ENCODE data around the gene VTI1A. TPM values are rescaled to one million over a fixed set of nuclear protein-coding genes. Genes with fewer than 3 reads are reported as not detected.

Gene VTI1A
- total and polyA plus RNA-seq, 4 donors = 23.5 to 46.7 (median 34.3) TPM

DNA sequence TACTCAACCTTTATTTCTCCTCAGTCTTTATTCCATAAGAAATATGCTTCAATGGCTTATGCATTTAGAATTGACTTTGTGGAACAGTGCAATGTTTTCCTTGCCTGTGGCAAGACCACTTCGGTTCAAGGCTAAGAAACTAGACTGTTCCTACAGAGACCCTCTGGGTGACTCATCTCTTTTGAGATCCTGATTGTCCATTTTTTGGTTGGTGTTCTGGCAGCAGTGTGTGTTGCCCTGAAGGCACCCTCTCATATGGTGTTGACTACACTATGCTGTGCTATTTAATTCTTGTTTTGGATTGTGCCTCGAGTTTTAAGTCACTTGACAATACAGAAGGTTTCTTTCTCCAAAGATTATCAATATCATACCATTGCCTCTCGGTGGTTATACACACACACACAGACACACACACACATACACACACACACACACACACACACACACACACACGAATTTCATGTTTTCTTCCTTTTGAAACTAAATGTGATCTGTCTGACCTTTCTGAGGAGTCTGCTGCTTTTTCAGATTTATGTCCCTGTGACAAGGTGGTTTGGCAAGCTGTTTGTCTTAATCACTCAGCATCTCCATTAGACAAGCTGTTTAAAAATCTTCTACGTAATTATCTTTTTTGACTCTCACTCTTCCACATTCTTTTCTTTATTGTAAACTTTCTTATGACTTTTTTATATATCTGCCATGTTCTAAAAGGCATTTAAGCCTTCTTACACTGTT is 187.2 kb downstream of the VTI1A start:
- Histone ChIP-seq H3K4me3 (ENCODE audit: low read depth, low read length) (no peak overlapping the region), H3K36me3 (ENCODE audit: control insufficient read depth, insufficient read depth, low read length) (peaks cover 3% of the 10 kb centered on the region), H3K27me3 (ENCODE audit: control insufficient read depth, insufficient read depth, low read length) (no peaks in the 10 kb centered on the region), H3K9me3 (ENCODE audit: control insufficient read depth, insufficient read depth, low read length) (no peaks in the 10 kb centered on the region), H3K4me1 (ENCODE audit: control insufficient read depth, insufficient read depth, low read length) (no peaks in the 10 kb centered on the region), H3K27ac (ENCODE audit: low read depth, low read length) (no peak overlapping the region)
- DNase-seq (ENCODE audit: low read depth in 4 of 6, low spot score in 6 of 6) = no peak
- WGBS (ENCODE audit: insufficient coverage) = 100% methylated on average over 2 of the region's 5 CpGs

DNA sequence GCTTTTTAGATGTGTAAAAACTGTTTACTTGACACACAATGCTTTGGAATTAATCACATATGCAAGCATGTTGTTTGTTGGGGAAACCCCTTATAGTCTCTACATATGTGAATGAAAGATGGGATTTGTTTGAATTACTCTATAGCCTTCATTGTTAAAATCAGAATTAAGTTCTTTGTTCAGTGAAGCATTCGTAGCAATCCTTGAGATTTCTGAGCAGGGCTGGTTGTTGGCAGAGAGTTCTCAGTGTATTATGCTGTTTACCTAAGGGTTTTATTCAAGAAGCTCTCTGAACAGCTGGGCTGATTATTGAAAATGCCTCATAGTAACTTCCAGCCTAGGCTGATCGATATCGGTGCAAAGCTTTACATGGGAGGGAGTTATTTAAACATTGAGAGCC is 190.9 kb downstream of the VTI1A start:
- Histone ChIP-seq H3K27me3 (ENCODE audit: control insufficient read depth, insufficient read depth, low read length) (no peaks in the 10 kb centered on the region), H3K4me3 (ENCODE audit: low read depth, low read length) (no peak overlapping the region), H3K36me3 (ENCODE audit: control insufficient read depth, insufficient read depth, low read length) (peaks cover 1% of the 10 kb centered on the region), H3K4me1 (ENCODE audit: control insufficient read depth, insufficient read depth, low read length) (no peaks in the 10 kb centered on the region), H3K27ac (ENCODE audit: low read depth, low read length) (no peak overlapping the region), H3K9me3 (ENCODE audit: control insufficient read depth, insufficient read depth, low read length) (no peaks in the 10 kb centered on the region)
- WGBS (ENCODE audit: insufficient coverage) = 28% methylated on average over 3 of the region's 3 CpGs
- DNase-seq (ENCODE audit: low read depth in 4 of 6, low spot score in 6 of 6) = peak in 2 of 6 donors; percentile 21 to 46

DNA sequence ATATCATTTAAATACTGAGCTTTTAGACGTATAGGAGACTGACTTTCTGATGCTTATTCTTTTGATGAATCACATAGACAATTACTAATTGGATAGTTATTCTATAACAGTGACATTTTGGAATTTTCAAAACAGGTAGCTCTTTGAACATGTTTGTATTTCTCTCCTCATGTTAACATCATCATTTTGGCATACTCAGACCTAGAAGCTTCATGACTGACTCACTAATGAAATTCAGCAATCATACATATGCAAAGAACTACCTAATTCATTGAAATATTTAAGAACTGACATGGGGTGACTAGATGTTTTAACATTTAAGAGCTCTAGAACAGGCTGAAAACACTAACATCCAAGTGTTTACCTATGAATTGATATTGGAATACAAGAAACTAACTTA is 192.3 kb downstream of the VTI1A start:
- Histone ChIP-seq H3K4me1 (ENCODE audit: control insufficient read depth, insufficient read depth, low read length) (no peaks in the 10 kb centered on the region), H3K36me3 (ENCODE audit: control insufficient read depth, insufficient read depth, low read length) (no peaks in the 10 kb centered on the region), H3K27ac (ENCODE audit: low read depth, low read length) (no peak overlapping the region), H3K4me3 (ENCODE audit: low read depth, low read length) (no peak overlapping the region), H3K27me3 (ENCODE audit: control insufficient read depth, insufficient read depth, low read length) (no peaks in the 10 kb centered on the region), H3K9me3 (ENCODE audit: control insufficient read depth, insufficient read depth, low read length) (no peaks in the 10 kb centered on the region)
- DNase-seq (ENCODE audit: low read depth in 4 of 6, low spot score in 6 of 6) = no peak
- WGBS (ENCODE audit: insufficient coverage) = no CpG with 5 or more reads among the region's 1 CpG

DNA sequence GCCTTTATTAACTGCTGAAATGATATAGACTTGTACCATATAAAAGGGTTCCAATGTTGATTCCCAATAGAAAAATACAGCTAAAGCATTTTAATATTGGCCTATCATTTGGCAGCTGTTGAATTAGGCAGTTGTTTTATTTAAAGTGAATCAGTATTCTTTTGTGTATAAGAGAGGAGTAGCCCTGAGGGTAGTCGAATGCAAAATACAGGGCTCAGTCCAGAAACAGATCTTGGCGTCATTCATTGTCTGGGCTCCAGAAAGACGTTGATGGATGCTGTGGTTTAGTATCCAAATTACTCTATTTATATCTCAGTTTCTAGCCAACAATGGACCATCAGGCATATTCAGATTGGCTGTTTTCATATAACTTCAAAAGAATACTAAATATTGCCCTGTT is 193.6 kb downstream of the VTI1A start:
- no peaks in the 10 kb centered on the region for H3K36me3 ChIP-seq (ENCODE audit: control insufficient read depth, insufficient read depth, low read length)

DNA sequence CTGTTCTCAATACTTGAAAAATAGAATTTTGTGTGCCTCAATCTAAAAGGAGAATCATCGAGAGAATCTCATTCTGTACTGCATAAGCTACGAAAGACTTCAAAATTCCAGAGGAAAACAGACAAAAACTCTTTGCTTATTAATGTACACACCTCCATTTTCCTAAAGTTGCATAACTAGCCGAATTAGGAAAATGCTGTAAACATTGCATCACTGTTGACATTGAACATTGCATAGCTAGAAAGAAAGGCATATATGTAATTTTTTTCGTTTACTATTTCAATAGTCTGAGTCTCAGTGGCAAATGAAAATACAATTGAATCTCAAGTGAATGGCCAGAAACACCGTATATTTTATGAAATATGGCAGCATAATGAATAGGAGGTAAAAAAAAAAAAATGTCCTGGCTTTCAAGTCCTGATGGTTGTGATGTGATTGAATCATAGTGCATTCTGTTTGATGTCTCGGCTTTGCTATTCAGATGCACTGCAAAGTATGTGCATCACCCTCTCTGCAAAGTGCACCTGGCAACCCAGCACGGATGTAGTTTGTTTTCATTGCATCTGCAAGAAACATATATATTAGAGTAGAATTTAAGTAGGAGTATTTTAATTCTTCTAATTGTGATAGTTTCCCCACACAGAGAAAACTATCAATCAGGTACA is 196.7 kb downstream of the VTI1A start:
- H3K27me3 ChIP-seq (ENCODE audit: control insufficient read depth, insufficient read depth, low read length) = no peaks in the 10 kb centered on the region
- H3K9me3 ChIP-seq (ENCODE audit: control insufficient read depth, insufficient read depth, low read length) = no peaks in the 10 kb centered on the region
- H3K4me1 ChIP-seq (ENCODE audit: control insufficient read depth, insufficient read depth, low read length) = no peaks in the 10 kb centered on the region
- DNase-seq (ENCODE audit: low read depth in 4 of 6, low spot score in 6 of 6) = no peak
- H3K36me3 ChIP-seq (ENCODE audit: control insufficient read depth, insufficient read depth, low read length) = no peaks in the 10 kb centered on the region
- H3K27ac ChIP-seq (ENCODE audit: low read depth, low read length) = no peak overlapping the region
- 71% methylated on average over 1 of the region's 7 CpGs for WGBS (ENCODE audit: insufficient coverage)
- no peak overlapping the region for H3K4me3 ChIP-seq (ENCODE audit: low read depth, low read length)

More for the DNA sequence above, 193.6 kb downstream of the VTI1A start:
- no peak for DNase-seq (ENCODE audit: low read depth in 4 of 6, low spot score in 6 of 6)
- no peak overlapping the region for H3K4me3 ChIP-seq (ENCODE audit: low read depth, low read length)
- no peaks in the 10 kb centered on the region for H3K4me1 ChIP-seq (ENCODE audit: control insufficient read depth, insufficient read depth, low read length)
- no peaks in the 10 kb centered on the region for H3K9me3 ChIP-seq (ENCODE audit: control insufficient read depth, insufficient read depth, low read length)
- H3K27me3 ChIP-seq (ENCODE audit: control insufficient read depth, insufficient read depth, low read length) = no peaks in the 10 kb centered on the region
- H3K27ac ChIP-seq (ENCODE audit: low read depth, low read length) = no peak overlapping the region
- no CpG with 5 or more reads among the region's 3 CpGs for WGBS (ENCODE audit: insufficient coverage)

DNA sequence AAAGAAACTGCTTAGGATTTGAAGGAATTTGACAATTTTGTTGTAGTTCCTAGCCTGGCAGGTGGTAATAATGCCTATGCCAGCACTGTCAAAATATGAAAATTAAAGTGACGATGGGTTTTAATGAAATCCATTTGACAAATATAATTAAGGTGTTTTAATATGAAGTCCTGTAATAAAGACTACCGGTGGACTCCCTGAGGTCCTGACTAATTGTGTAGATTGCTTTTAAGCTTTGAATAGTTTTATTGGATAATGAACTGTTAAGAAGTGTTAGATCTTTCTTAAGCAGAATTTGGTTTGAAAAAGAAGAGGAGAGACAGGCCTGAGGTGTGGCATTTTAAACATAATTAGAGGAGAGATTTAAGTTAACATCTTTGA is 197.2 kb downstream of the VTI1A start:
- H3K27ac ChIP-seq (ENCODE audit: low read depth, low read length) = no peak overlapping the region
- DNase-seq (ENCODE audit: low read depth in 4 of 6, low spot score in 6 of 6) = peak in 1 of 6 donors; percentile 75
- no peaks in the 10 kb centered on the region for H3K36me3 ChIP-seq (ENCODE audit: control insufficient read depth, insufficient read depth, low read length)
- H3K4me1 ChIP-seq (ENCODE audit: control insufficient read depth, insufficient read depth, low read length) = no peaks in the 10 kb centered on the region
- 71% methylated on average over 1 of the region's 2 CpGs for WGBS (ENCODE audit: insufficient coverage)
- H3K27me3 ChIP-seq (ENCODE audit: control insufficient read depth, insufficient read depth, low read length) = no peaks in the 10 kb centered on the region
- no peak overlapping the region for H3K4me3 ChIP-seq (ENCODE audit: low read depth, low read length)
- no peaks in the 10 kb centered on the region for H3K9me3 ChIP-seq (ENCODE audit: control insufficient read depth, insufficient read depth, low read length)

DNA sequence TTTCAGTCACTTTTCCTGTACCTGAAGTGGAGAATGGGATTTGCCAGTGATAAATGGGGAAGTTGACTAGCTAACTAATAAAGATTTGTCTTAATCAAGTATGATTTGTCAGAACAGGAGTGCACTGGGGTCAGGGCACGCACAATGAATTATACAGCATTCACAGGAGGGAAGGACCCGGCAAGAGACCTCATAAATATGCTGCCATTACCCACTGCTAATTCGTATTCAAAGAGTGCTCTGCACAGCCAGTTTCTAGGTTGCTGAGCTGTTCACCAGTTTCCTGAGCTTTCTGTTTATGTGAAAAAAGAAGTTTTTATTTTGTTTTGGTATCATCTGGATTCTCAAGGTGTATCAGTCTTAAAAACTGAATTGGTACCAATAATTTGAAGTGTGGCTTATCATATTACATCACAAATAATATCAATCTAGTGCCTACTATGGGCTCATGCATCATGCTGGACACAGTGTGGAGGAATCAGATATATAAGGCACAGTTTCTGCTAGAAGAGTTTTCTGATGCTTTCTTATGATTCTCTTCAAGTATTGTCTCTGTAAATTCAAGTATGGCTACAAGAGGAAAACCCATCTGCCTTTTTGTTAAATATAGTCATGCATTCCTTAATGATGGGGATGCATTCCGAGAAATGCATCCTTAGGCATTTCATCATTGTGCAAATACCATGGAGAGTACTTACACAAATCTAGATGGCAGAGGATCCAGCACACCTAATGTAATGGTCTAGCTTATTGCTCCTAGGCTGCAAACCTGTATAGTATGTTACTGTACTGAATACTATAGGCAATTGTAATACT is 202.2 kb downstream of the VTI1A start:
- Histone ChIP-seq H3K4me1 (ENCODE audit: control insufficient read depth, insufficient read depth, low read length) (no peaks in the 10 kb centered on the region), H3K36me3 (ENCODE audit: control insufficient read depth, insufficient read depth, low read length) (no peaks in the 10 kb centered on the region), H3K9me3 (ENCODE audit: control insufficient read depth, insufficient read depth, low read length) (no peaks in the 10 kb centered on the region), H3K27me3 (ENCODE audit: control insufficient read depth, insufficient read depth, low read length) (no peaks in the 10 kb centered on the region), H3K27ac (ENCODE audit: low read depth, low read length) (no peak overlapping the region), H3K4me3 (ENCODE audit: low read depth, low read length) (no peak overlapping the region)
- WGBS (ENCODE audit: insufficient coverage) = 10% methylated on average over 2 of the region's 4 CpGs
- DNase-seq (ENCODE audit: low read depth in 4 of 6, low spot score in 6 of 6) = peak in 2 of 6 donors; percentile 16 to 53

DNA sequence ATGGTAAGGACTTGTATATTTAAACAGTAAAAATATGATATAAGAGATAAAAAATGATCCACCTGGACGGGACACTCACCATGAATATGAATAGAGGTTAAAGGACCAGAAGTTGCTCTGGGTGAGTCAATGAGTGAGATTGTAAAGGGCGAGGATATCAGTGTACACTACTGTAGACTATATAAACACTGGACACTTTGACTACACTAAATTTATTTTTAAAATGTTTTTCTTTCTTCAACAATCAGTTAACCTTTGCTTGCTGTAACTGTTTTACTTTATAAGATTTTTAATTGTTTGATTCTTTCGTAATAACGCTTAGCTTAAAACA is 202.8 kb downstream of the VTI1A start:
- DNase-seq (ENCODE audit: low read depth in 4 of 6, low spot score in 6 of 6) = no peak
- Histone ChIP-seq H3K27me3 (ENCODE audit: control insufficient read depth, insufficient read depth, low read length) (no peaks in the 10 kb centered on the region), H3K4me1 (ENCODE audit: control insufficient read depth, insufficient read depth, low read length) (no peaks in the 10 kb centered on the region), H3K9me3 (ENCODE audit: control insufficient read depth, insufficient read depth, low read length) (no peaks in the 10 kb centered on the region), H3K4me3 (ENCODE audit: low read depth, low read length) (no peak overlapping the region), H3K27ac (ENCODE audit: low read depth, low read length) (no peak overlapping the region), H3K36me3 (ENCODE audit: control insufficient read depth, insufficient read depth, low read length) (no peaks in the 10 kb centered on the region)
- WGBS (ENCODE audit: insufficient coverage) = no CpG with 5 or more reads among the region's 4 CpGs

DNA sequence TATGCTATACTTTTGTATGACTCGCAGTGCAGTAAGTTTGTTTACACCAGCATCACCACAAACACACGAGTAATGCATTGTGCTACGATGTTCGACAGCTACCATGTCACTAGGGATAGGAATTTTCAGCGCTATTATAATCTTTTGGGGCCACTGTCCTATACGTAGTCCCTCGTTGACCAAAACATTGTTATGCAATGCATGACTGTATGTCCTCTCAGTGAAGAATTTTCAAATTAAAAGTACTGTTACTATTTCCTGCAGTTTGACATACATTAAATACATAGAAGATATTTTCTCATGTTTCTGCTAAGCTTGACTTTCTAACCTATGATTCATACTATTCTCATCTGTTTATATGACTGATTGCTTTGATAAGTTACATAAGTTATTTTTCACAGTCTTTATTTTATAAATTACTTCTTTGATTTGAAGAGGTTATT is 203.6 kb downstream of the VTI1A start:
- 100% methylated on average over 3 of the region's 7 CpGs for WGBS (ENCODE audit: insufficient coverage)
- Histone ChIP-seq H3K36me3 (ENCODE audit: control insufficient read depth, insufficient read depth, low read length) (no peaks in the 10 kb centered on the region), H3K4me3 (ENCODE audit: low read depth, low read length) (no peak overlapping the region), H3K4me1 (ENCODE audit: control insufficient read depth, insufficient read depth, low read length) (no peaks in the 10 kb centered on the region), H3K27me3 (ENCODE audit: control insufficient read depth, insufficient read depth, low read length) (no peaks in the 10 kb centered on the region), H3K9me3 (ENCODE audit: control insufficient read depth, insufficient read depth, low read length) (no peaks in the 10 kb centered on the region), H3K27ac (ENCODE audit: low read depth, low read length) (no peak overlapping the region)
- no peak for DNase-seq (ENCODE audit: low read depth in 4 of 6, low spot score in 6 of 6)

Data from spinal cord (tissue), 10 donors.